Renal cortex interstitium (tissue), 11 donors: ENCODE results near the gene PCDHGC5. TPM values are rescaled to one million over a fixed set of nuclear protein-coding genes. Genes with fewer than 3 reads are reported as not detected.

ENCODE experiments used
- DNase-seq, 11 donors: peaks; one replicate each; pipeline ENCODE4 v3.0.0-alpha.2; 2013; ENCODE audit warnings: low read depth in 9 of 11, low spot score in 4 of 11; ENCODE audit errors: extremely low read depth in 1 of 11
- polyA plus RNA-seq, 3 donors: library from polyadenylated mRNA; unstranded; fragments of 120-200 nt; gene quantifications; one replicate each; pipeline ENCODE4 v1.2.1, GENCODE V29; 2013; ENCODE audit not compliant: insufficient read length in 3 of 3

Gene PCDHGC5
- polyA plus RNA-seq, 3 donors, result 0.34 to 1.2 (median 0.36) TPM

DNA sequence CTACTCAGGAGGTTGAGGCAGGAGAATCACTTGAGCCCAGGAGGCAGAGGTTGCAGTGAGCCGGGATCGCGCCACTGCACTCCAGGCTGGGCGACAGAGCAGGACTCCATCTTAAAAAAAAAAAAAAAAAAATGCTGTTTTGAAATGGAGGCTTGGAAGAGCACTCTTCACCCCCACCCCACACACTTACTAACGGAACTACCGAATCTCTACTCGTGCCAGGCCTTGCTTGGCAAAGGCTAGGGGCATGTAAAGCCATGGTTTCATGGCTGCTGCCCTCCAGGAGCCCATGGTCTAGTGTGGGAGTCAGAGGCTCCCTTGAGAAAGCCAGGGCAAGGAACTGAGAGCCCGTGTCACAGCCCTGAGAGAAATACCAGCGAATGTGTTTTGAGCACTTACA, 21.3 kb downstream of the PCDHGC5 start:
- DNase-seq, result no peak

DNA sequence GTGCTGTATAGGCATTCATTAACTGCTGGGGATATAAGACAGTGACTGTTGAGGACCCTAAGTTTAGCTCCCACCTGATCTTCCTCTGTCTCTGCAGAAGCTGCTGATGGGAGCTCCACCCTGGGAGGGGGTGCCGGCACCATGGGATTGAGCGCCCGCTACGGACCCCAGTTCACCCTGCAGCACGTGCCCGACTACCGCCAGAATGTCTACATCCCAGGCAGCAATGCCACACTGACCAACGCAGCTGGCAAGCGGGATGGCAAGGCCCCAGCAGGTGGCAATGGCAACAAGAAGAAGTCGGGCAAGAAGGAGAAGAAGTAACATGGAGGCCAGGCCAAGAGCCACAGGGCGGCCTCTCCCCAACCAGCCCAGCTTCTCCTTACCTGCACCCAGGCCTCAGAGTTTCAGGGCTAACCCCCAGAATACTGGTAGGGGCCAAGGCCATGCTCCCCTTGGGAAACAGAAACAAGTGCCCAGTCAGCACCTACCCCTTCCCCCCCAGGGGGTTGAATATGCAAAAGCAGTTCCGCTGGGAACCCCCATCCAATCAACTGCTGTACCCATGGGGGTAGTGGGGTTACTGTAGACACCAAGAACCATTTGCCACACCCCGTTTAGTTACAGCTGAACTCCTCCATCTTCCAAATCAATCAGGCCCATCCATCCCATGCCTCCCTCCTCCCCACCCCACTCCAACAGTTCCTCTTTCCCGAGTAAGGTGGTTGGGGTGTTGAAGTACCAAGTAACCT, 22.1 kb downstream of the PCDHGC5 start:
- no peak for DNase-seq

DNA sequence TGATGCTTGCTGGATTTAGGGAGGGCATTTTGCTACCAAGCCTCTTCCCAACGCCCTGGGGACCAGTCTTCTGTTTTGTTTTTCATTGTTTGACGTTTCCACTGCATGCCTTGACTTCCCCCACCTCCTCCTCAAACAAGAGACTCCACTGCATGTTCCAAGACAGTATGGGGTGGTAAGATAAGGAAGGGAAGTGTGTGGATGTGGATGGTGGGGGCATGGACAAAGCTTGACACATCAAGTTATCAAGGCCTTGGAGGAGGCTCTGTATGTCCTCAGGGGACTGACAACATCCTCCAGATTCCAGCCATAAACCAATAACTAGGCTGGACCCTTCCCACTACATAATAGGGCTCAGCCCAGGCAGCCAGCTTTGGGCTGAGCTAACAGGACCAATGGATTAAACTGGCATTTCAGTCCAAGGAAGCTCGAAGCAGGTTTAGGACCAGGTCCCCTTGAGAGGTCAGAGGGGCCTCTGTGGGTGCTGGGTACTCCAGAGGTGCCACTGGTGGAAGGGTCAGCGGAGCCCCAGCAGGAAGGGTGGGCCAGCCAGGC, 23.0 kb downstream of the PCDHGC5 start:
- no peak for DNase-seq

DNA sequence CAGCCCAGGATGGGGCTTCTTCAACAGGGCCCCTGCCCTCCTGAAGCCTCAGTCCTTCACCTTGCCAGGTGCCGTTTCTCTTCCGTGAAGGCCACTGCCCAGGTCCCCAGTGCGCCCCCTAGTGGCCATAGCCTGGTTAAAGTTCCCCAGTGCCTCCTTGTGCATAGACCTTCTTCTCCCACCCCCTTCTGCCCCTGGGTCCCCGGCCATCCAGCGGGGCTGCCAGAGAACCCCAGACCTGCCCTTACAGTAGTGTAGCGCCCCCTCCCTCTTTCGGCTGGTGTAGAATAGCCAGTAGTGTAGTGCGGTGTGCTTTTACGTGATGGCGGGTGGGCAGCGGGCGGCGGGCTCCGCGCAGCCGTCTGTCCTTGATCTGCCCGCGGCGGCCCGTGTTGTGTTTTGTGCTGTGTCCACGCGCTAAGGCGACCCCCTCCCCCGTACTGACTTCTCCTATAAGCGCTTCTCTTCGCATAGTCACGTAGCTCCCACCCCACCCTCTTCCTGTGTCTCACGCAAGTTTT, 23.6 kb downstream of the PCDHGC5 start:
- DNase-seq, result peak in 3 of 11 donors; percentile 66 to 83 (median 67)

DNA sequence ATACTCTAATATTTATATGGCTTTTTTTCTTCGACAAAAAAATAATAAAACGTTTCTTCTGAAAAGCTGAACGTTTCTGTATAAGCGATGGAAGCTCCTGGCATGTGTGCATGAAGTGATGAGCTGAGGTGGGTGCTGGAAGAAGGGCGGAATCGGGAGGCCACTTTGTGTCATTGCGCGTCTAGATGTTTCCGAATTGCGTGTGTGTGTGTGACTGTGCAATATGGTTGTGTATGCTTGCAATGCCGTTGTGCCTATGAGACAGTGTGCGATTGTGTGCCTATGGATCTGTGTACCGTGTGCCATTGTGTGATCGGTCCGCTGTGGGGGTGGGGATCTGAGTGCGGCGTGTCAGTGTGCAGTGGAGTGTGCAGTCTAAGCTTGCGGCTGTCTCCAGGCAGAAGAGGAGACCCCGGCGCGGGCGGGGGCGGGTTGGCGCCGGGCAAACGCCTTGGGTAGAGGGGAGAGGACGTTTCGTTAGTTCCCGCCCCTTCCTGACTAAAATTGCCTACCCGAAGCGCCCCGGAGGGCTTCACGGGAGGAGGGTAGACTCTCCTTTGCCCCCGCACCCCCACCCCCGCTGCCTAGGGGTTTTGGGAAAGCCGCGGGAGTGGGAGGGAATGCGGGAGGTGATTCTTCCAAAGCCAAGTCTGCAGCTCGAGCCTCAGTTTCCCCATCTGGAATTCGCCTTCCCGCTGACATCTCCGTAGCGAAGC, 24.2 kb downstream of the PCDHGC5 start:
- peak in 3 of 11 donors; percentile 61 to 70 (median 62) for DNase-seq

DNA sequence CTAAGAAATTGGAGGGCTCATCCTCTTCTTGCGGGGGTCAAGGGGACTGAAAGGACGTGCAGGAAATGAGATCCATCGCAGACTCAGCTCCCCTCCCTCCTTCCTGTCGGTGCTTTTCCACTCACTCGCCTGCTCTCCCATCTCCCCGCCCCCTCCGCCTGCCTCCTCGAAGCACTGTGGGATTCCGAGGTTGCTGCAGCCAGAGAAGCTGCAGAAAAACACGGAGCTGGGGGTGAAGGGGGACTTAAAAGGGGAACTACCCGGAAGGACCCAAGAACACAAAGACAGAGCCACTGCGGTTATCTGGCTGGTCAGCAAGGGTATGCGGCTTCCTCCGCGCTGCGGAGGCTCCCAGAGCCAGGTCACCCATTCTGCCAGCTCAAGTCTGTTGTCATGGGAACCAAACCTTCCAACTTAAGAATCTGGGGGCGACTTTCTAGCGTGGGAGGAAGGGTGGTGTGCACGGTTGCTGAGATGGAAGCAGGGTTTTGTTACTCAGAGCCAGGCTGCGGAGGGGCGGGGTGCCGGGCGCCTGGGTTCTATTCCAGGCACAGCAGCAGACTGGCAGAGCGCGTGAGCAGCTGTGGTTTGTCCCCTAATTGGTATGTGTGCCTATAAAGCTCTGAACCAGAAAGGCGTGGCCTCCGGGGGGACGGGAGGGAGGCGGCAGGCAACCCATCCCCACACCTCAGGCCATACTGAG, 24.9 kb downstream of the PCDHGC5 start:
- peak in 7 of 11 donors; percentile 67 to 83 (median 80) for DNase-seq

DNA sequence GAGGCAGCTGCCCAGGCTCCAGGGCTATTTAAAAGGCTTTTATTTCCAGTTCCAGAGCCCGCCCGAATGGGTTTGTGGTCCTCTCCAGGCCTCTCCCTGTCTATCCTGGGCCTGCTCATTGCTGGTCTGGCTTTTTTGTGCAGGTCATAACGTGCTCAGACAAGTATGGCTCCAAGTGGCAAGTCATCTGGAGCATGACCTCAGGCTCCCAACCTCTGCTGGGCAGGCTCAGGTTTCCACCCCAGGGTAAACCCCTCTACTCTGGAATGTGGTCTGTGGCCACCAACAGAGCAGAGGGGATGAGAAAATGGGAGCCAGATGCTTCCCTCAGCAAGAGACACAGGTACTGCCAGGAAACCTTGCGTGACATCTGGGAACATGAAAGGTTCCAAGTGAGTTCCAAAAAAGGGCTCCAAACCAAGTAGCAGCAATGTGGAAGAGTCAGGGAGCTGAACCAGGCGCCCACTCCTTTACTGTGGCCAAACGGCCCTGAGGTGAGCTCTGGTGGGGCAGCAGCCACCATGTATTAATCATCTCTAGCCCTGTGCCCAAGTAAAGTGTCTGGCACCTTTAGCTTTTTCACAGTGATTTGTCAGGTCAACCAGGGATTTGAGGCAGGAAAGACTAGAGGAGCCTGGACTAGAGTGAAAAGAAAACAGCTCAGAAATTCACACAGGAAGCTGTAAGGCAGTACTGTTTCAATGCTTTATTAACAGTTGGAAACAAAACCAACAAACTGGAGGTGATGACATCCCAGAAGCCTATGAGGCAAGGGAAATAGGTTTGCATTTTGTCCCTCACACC, 25.7 kb downstream of the PCDHGC5 start:
- DNase-seq, result no peak

DNA sequence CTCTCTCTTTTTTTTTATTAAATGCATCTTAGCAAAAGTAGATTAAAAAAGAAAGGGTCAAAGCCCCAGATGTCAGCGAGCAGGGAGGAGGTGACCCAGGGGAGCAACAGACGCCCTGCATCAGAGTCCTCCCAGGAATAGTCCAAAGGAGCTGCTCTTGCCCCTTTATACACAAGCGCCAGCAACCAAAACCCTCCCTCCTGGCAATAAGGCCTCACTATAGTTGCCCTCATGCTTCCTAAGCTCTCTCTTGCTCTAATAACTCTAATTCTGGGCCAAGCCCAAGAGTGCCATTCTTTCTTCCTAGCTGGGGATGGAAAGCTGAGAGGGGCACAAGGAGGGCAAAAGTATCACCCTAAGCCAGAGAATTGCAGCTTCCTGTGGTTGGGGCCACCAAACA, 26.3 kb downstream of the PCDHGC5 start:
- no peak for DNase-seq

DNA sequence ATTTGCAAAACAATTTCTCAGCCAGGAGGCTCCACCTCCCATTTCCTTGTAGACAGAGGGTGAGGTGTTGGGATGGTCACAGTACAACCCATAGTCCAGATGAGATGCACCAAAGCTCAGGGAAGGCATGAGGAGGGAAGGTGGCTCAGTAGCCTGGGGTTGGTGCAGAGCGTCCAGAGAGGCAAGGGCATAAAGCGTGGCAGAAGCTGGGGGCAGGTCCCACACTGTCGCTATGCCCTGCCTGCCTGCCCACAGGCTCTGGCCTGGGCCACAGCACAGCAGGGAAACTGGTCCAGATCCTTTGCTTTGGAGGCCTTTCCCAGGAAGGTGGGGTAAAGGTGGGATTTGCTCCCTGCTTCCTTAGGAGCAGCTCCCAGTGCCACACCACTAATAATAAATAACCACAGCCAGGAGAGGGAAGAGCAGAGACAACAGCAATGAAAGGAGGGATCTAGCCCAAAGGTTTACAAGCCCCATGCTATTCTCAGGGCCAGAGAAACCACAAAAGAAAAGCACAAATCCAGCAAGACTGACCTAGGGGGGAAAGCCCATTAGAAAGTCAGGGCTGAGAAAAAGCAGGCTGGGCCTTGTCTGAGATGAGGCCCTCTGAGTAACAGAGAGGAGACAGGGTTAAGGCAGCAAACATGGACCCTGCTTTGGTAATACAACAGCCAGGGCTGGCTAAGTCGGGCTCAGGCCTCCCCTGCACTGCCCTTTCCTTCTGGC, 27.2 kb downstream of the PCDHGC5 start:
- no peak for DNase-seq

DNA sequence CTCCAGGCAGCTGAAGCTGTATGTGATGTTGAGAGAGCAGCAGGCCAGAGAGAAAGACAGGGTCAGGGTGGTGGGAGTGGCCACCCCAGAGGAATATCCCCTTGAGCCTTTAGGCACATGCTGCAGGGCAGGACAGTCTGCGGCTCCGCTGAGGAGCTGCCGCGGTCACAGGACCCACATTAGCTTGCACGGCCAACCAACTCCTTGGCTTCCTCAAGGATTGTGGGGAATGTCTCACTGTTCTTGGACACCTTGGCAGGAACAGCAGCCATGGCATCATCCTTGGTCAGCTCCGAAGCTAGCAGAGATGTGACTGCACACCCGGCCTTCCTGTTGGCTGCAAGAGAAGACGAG, 27.8 kb downstream of the PCDHGC5 start:
- no peak for DNase-seq

DNA sequence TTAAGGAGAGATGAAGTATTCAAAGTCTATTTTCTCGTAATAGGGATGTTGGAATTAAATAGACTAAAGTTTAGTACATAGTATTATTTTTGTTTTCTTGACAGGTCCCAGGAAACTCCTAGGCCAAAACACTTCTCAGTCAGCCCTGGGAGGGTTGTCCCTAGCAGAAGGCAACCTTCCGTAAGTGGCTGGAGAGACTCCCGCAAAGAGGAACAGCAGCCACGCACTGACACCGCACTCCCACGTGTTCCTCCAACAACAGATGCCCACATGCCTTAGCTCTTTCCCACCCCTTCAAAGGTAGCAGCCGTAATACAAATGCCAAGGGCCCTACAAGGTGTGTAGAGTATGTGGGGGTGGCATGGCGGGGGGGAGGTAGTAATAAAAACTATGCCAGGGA, 28.4 kb downstream of the PCDHGC5 start:
- DNase-seq, result no peak

DNA sequence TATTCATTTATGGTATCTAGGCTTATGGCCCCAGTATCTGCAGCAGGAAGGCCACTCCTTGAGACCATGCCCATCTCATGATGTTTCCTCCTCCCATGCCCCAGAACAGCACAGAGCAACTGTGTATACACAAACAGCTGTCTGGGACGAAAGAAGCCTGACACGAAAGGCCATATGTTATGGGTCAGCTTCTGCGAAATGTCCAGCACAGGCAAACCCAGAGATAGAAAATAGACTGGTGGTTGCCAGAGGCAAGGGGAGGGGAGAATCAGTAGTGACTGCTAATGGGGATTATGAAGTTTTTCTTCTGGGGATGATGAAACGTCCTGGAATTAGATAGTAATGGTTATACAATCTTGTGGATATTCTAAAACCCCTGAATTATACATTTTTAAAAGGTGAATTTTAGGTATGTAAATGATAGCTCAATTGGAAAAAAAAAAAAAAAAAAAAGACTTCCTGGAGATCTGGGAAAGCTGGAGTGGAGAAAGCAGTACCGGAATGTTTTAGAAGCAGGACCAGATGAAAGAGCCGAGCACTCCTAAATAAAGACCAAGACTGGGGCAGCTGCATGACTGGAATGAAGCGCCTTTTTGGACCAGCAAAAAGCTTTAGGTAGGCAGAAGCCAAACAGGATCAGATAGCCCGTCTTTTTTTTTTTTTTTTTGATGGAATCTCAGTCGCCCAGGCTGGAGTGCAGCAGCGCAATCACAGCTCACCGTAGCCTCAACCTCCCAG, 29.2 kb downstream of the PCDHGC5 start:
- no peak for DNase-seq

DNA sequence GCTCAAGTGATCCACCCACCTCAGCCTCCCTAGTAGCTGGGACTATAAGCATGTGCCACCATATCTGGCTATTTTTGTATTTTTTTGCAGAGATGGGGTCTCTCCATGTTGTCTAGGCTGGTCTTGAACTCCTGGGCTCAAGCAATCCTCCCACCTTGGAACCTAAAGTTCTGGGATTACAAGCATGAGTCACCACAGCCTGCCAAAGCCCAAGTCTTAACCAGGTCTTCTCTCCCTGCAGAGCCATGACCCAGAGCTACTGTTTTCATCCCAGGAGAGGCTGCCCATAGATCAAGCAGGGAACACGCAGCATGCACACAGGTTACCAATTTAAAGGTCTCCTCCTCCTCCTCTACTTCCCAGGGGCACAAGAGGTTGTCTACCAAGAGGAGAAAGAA, 29.7 kb downstream of the PCDHGC5 start:
- DNase-seq, result no peak

DNA sequence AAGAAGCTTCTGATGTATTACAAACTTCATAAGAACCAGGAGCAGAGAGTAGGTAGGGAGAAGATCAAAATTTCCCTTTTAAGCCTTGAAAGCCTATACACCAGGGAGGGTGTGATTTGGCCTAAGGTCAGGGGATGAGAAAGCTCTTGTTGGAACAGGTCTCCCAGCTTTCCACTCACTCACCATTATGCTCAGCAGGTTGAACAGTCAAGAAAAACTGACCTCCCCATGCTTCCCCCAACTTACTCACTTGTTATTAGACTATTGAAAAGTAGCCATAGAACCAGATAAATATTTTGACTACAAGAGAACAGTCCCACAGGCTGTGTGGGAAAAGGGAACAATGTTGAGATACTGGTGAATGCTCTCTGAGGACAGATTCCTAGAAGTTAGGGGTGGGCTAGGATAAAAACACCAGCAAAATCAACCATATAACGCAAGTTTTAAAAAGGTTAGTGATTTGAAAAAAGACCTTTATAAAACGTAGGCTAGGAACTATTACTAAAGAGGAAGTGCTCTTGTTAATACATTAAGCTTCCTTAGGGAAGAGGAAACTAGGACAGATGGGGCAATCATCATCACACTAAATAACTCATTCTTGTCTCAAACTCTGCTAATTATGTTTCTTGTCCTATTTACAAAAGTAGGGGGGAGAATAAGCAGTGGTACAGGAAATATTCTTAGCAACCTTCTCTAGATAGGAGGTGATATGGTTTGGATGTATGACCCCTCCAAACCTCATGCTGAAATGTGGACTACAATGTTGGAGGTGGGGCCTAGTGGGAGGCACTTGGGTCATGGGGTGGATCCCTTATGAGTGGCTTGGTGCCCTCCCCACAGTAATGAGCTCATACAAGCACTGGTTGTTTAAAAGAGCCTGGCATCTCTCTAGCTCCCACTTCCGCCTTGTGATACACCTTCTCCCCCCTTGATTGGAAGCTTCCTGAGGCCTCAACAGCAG, 31.0 kb downstream of the PCDHGC5 start:
- DNase-seq, result no peak

DNA sequence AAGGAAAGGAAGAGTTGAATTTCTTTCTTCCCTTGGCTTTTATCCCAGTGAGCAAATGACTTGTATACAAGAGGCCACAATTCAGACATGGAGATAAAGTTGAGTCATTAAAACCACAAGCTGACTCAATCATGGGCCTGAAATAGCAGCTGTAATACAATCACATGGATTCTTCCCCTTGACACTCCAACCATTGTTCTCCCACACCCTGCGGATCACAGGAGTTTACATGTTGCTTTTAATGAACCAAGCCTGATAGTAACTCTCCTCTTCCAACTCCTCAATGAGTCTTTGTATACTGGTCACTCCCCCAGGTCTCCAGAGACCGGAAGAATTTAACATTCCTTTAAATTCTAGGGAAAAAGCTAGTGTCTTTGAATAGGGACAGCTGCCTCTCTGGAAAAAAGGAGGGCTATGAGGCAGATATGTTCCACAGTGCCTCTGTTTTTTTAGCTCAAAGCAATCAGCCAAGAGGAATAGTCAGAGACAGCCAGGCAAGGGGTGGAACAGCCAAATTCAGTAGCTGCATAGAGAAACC, 32.4 kb downstream of the PCDHGC5 start:
- peak in 6 of 11 donors; percentile 45 to 81 (median 65) for DNase-seq

DNA sequence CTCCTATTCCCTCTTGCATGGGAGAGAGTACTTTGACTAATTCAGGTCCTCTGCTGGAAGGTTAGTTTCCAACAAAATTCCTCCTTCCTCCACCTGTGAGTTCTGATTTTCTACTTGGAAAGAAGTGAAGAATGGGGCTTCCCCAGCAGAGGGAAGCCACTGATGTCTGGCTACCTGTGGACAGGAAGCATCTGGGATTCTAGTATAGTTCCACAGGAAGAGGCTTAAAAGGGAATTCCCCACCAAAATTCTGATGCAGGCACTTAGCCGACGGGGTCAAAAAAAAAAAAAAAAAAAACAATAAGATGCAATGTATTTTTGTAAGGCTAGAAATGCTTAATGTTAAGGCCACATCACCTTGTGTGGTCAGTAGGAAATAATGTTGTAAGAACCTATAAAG, 33.4 kb downstream of the PCDHGC5 start:
- no peak for DNase-seq
